SK-N-DZ (cell line): ENCODE results near the gene B3GNT2.
A peak's percentile ranks its signal among the peaks of the same experiment; 100 is the strongest.
"Not testable (repeated sequence)": the region's sequence is repeated elsewhere in the genome, so short reads cannot be mapped to it uniquely, and the experiment has no call there.

ENCODE experiments used
- DNase-seq: peaks from one replicate; pipeline ENCODE4 v3.0.0-alpha.2; 2015; ENCODE audit warnings: low spot score

B3GNT2 gene

GRCh38 chr2:62185475-62186155 is 10.3 kb upstream of the B3GNT2 start:
- no peak for DNase-seq

- no peak for DNase-seq
These were observed 9.6 kb upstream of the B3GNT2 start for GRCh38 chr2:62186156-62186905.

GRCh38 chr2:62187246-62187645 is 8.7 kb upstream of the B3GNT2 start:
- no peak for DNase-seq

GRCh38 chr2:62188416-62188815 is 7.5 kb upstream of the B3GNT2 start:
- DNase-seq: no peak

GRCh38 chr2:62189196-62189595 is 6.7 kb upstream of the B3GNT2 start:
- DNase-seq: no peak

- DNase-seq: no peak
These were observed 3.1 kb upstream of the B3GNT2 start for GRCh38 chr2:62192811-62193210.

- no peak for DNase-seq
These were observed 1.1 kb upstream of the B3GNT2 start for GRCh38 chr2:62194558-62195420.

- peak; percentile 36 for DNase-seq
These were observed 475 bp downstream of the B3GNT2 start for GRCh38 chr2:62196278-62196901.

GRCh38 chr2:62197011-62197924 is 1.4 kb downstream of the B3GNT2 start:
- no peak for DNase-seq

GRCh38 chr2:62197925-62198633 is 2.2 kb downstream of the B3GNT2 start:
- DNase-seq: no peak

GRCh38 chr2:62198854-62199253 is 2.9 kb downstream of the B3GNT2 start:
- DNase-seq: not testable (repeated sequence)

GRCh38 chr2:62199392-62200125 is 3.6 kb downstream of the B3GNT2 start:
- no peak for DNase-seq

GRCh38 chr2:62200291-62200841 is 4.5 kb downstream of the B3GNT2 start:
- DNase-seq: no peak

- DNase-seq: no peak
These were observed 5.0 kb downstream of the B3GNT2 start for GRCh38 chr2:62200868-62201267.

- DNase-seq: peak; percentile 27
These were observed 5.4 kb downstream of the B3GNT2 start for GRCh38 chr2:62201307-62201706.

- no peak for DNase-seq
These were observed 6.3 kb downstream of the B3GNT2 start for GRCh38 chr2:62202019-62202722.

- no peak for DNase-seq
These were observed 6.8 kb downstream of the B3GNT2 start for GRCh38 chr2:62202729-62203128.

GRCh38 chr2:62203459-62203858 is 7.5 kb downstream of the B3GNT2 start:
- DNase-seq: no peak
